ENCODE data around the gene OR52L1.

The OR52L1 gene

DNA sequence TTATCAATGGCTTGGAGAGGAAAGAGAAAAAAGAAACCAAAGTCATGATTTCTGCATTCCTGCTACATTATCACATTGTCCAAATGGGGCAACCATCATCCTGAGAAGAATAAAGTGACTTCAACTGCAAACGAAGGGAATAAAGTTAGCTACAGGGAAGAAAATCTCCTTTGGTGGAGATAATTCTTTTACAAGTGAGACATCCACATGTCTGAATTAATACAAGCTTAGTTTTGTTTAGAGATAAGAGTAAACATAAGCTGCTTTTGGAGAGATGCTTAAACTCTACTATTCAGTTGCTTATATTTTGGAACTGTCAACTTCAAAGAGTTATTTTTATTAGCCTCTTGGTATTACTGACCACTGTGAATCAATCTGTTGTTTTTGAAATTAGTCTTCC is at the start of gene OR52L1:
Gene OR52L1 (minus strand): TSS at position 101 of the 400 bp plus-strand sequence. CDS start 55 bp downstream, at position 46.
- no peak within 1 kb of the TSS for H3K4me3 ChIP-seq (ENCODE audit: low read length)
- DNase-seq (ENCODE audit: low read depth) = no peak
- no peak for TF ChIP-seq CTCF (conservative IDR thresholded peaks at IDR 0.05; ENCODE audit: low read length)

DNA sequence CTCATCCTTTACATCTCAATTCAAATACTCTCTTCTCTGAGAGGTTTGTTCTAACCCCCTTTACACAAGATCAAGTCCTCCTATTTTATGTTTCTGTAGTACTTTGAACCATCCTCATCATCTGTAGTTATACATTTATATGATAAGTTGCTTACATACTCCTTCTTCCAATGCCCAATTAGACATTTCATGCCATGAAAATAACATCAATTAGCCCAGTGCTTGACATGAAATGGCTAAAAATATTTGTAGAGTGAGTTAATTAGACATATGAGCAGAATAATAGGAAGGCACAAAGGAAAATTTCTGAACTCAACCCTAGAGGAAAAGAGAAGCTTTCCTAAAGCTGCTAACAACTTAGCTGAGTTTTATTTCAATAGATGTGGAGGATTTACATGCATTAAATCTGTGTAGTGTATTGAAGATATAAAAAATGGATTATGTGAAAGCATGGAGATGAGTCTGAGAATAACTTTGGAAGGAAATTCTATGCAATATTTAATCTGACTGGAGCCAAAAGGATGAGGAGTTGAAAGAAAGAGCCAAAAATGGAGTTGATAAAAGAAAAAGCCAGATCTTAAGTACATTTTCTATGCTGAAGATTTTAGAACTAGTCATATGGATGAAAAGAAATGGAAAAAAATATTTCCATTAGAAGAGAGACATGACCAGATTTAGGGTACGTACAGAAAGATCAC is 44.1 kb upstream of the OR52L1 start, which contains the start of gene OR56A1:
Gene OR56A1 (minus strand): TSS at position 51 of the 698 bp plus-strand sequence. CDS start 3,066 bp downstream, outside the sequence.
- H3K4me3 ChIP-seq (ENCODE audit: low read length) = no peak within 1 kb of the TSS
- DNase-seq (ENCODE audit: low read depth) = no peak
- no peak for TF ChIP-seq CTCF (conservative IDR thresholded peaks at IDR 0.05; ENCODE audit: low read length)

GRCh38 chr11:6027501-6027900 is 40.7 kb upstream of the OR52L1 start:
- no peak for TF ChIP-seq CTCF (conservative IDR thresholded peaks at IDR 0.05; ENCODE audit: low read length)
- H3K4me3 ChIP-seq (ENCODE audit: low read length) = no peak overlapping the region
- DNase-seq (ENCODE audit: low read depth) = no peak

- no peak for DNase-seq (ENCODE audit: low read depth)
- TF ChIP-seq CTCF (conservative IDR thresholded peaks at IDR 0.05; ENCODE audit: low read length) = no peak
- no peak overlapping the region for H3K4me3 ChIP-seq (ENCODE audit: low read length)
Observed at GRCh38 chr11:6025056-6025455, 38.3 kb upstream of the OR52L1 start.

DNA sequence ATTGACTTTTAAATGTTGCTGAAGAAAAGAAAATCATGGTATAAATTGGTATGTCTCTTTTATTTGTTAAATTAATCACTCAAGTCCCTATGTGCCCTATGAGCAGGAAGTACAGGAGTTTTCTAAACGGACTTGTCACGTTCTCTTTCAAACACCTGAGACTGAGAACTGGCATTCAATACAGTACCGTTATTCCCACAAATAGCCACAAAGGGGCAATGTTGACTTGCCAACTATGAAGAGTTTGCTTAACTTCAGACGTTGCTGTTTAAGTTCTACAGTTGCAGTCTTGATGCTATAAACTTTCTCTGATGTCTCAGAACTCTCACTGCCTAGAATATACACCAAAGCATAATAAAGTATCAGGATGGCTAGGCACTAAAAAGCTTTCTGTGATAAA is 36.2 kb upstream of the OR52L1 start:
- TF ChIP-seq CTCF (conservative IDR thresholded peaks at IDR 0.05; ENCODE audit: low read length) = peak; percentile 71
- DNase-seq (ENCODE audit: low read depth) = peak; percentile 50
- H3K4me3 ChIP-seq (ENCODE audit: low read length) = no peak overlapping the region

DNA sequence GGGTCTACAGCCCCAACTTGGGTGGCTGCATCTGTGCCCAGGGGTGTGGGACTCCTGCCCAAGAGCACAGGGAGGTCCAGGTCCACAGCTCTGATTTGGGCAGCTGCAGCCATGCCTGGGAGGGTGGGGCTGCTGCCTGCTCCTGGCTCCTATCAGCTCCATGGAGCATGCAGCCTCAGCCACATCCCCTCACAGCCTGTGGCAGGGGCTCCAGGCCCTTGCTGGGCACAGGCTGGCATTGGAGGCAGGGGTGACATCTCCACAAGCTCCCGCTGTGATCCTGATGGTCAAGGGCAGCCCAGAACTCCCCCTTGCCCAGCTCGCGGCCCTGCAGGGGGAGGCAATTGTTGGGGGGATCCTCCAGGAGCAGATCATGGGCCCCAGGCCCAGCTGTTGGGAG is 26.3 kb upstream of the OR52L1 start:
- no peak for TF ChIP-seq CTCF (conservative IDR thresholded peaks at IDR 0.05; ENCODE audit: low read length)
- no peak overlapping the region for H3K4me3 ChIP-seq (ENCODE audit: low read length)
- no peak for DNase-seq (ENCODE audit: low read depth)

DNA sequence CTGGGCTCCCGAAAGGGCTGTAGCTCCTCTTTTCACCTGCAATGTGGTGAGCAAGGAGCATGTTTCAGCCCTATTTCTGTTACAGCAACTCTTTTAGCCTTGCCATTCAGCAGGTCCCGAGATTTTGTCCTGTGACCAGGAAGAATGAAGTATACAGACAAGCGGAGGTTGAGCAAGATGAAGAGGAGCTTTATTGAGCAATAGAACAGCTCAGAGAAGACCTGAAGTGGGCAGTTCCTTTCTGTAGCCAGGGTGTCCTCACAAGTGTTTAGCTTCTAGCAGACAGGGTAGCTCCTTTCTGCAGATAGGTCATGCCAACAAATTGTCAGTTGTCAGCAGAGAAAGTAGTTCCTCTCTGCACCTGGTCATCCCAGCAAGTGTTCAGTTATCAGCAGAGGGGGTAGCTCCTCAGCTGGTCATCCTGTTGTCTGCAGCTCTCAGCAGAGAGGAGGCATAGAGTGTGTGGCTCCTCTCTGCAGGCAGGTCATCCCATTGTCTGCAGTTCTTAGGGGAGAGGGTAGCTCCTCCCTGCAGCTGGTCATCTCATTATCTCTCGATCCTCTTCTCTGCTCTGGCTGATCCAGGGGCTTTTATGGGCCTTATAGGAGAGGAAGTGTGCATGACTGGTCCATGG is 25.4 kb upstream of the OR52L1 start:
- H3K4me3 ChIP-seq (ENCODE audit: low read length) = no peak overlapping the region
- no peak for DNase-seq (ENCODE audit: low read depth)
- TF ChIP-seq CTCF (conservative IDR thresholded peaks at IDR 0.05; ENCODE audit: low read length) = no peak
